Karpas-422 (cell line): Measurements from ENCODE around the gene TNS1. TPM values are rescaled to one million over a fixed set of nuclear protein-coding genes. Genes with fewer than 3 reads are reported as not detected.

Source experiments
- DNase-seq: peaks from one replicate; pipeline ENCODE4 v3.0.0-alpha.2; 2015
- H2AFZ ChIP-seq: fragments of 200-600 bp; sonication (generic); 2 replicates; pipeline ENCODE4 v1.6.1; 2014; ENCODE audit warnings: antibody characterized with exemption, low read length, mixed read lengths
- H3K27ac ChIP-seq: fragments of 200-600 bp; sonication (generic); 2 replicates; pipeline ENCODE4 v1.5.1; 2014; ENCODE audit warnings: mild to moderate bottlenecking, low read length, moderate library complexity
- H3K27me3 ChIP-seq: fragments of 200-600 bp; sonication (generic); 2 replicates; pipeline ENCODE4 v1.6.1; 2014; ENCODE audit warnings: low read length, mixed read lengths
- H3K36me3 ChIP-seq: fragments of 200-600 bp; sonication (generic); 2 replicates; pipeline ENCODE4 v1.6.1; 2014; ENCODE audit warnings: low read length, mixed read lengths; ENCODE audit not compliant: insufficient read depth
- H3K4me1 ChIP-seq: fragments of 200-600 bp; sonication (generic); 2 replicates; pipeline ENCODE4 v1.6.1; 2014; ENCODE audit warnings: mild to moderate bottlenecking, low read length, mixed read lengths
- H3K4me2 ChIP-seq: fragments of 200-600 bp; sonication (generic); 2 replicates; pipeline ENCODE4 v1.6.1; 2014; ENCODE audit warnings: low read length, low read depth, mild to moderate bottlenecking; ENCODE audit not compliant: poor library complexity, severe bottlenecking
- H3K4me3 ChIP-seq: fragments of 200-600 bp; sonication (generic); 2 replicates; pipeline ENCODE4 v1.5.1; 2014; ENCODE audit warnings: mild to moderate bottlenecking, antibody characterized with exemption, low read length, mixed read lengths
- H3K79me2 ChIP-seq: fragments of 200-600 bp; sonication (generic); 2 replicates; pipeline ENCODE4 v1.6.1; 2014; ENCODE audit warnings: mild to moderate bottlenecking, low read length, mixed read lengths
- H3K9ac ChIP-seq: fragments of 200-600 bp; sonication (generic); 2 replicates; pipeline ENCODE4 v1.6.0; 2014; ENCODE audit warnings: low read length
- H3K9me2 ChIP-seq: fragments of 200-600 bp; sonication (generic), shearing (Covaris generic); replicated peaks from 2 replicates; pipeline ENCODE4 v1.6.0; 2014; ENCODE audit warnings: mild to moderate bottlenecking, low read length, moderate library complexity; ENCODE audit not compliant: insufficient read depth
- H3K9me3 ChIP-seq: fragments of 300-700, 200-600 bp; sonication (generic); 2 replicates; pipeline ENCODE4 v1.6.1; 2014; ENCODE audit warnings: low read length, mixed read lengths
- H4K20me1 ChIP-seq: fragments of 200-600 bp; sonication (generic); 2 replicates; pipeline ENCODE4 v1.6.1; 2014; ENCODE audit warnings: mild to moderate bottlenecking, antibody characterized with exemption, low read length, low read depth; ENCODE audit not compliant: insufficient read depth
- total RNA-seq: library from RNA; depleted of rRNA; stranded (reverse); fragments of >200 nt; shearing (Covaris generic); gene quantifications from 2 replicates; pipeline ENCODE4 v1.2.3, GENCODE V29; 2014; ENCODE audit warnings: low replicate concordance

The TNS1 gene
- total RNA-seq, 1 experiment from 2014 or later, result 1.7 TPM

- H2AFZ ChIP-seq, result no peak overlapping the region
- DNase-seq, result no peak
- H3K9me2 ChIP-seq, result no peaks in the 10 kb centered on the region
These were observed 112.3 kb downstream of the TNS1 start for GRCh38 chr2:217890445-217890844.

GRCh38 chr2:217889656-217890055 is 113.1 kb downstream of the TNS1 start:
- no peak overlapping the region for H2AFZ ChIP-seq
- no peak overlapping the region for H3K4me2 ChIP-seq
- H3K4me3 ChIP-seq, result no peak overlapping the region
- no peak overlapping the region for H3K27ac ChIP-seq
- H3K4me1 ChIP-seq, result peaks cover 4% of the 10 kb centered on the region
- no peak for DNase-seq
- H3K9ac ChIP-seq, result no peak overlapping the region
- H4K20me1 ChIP-seq, result no peaks in the 10 kb centered on the region
- no peaks in the 10 kb centered on the region for H3K27me3 ChIP-seq
- no peaks in the 10 kb centered on the region for H3K9me2 ChIP-seq
- no peaks in the 10 kb centered on the region for H3K79me2 ChIP-seq
- H3K9me3 ChIP-seq, result no peaks in the 10 kb centered on the region
- no peaks in the 10 kb centered on the region for H3K36me3 ChIP-seq

More at GRCh38 chr2:217890445-217890844, 112.3 kb downstream of the TNS1 start:
- no peak overlapping the region for H3K4me3 ChIP-seq
- H4K20me1 ChIP-seq, result no peaks in the 10 kb centered on the region
- no peak overlapping the region for H3K27ac ChIP-seq
- peaks cover 4% of the 10 kb centered on the region for H3K4me1 ChIP-seq
- no peak overlapping the region for H3K4me2 ChIP-seq
- no peaks in the 10 kb centered on the region for H3K79me2 ChIP-seq
- no peak overlapping the region for H3K9ac ChIP-seq
- no peaks in the 10 kb centered on the region for H3K27me3 ChIP-seq
- no peaks in the 10 kb centered on the region for H3K36me3 ChIP-seq
- no peaks in the 10 kb centered on the region for H3K9me3 ChIP-seq

- Histone ChIP-seq H3K4me2 (no peak overlapping the region), H2AFZ (no peak overlapping the region), H3K9me3 (no peaks in the 10 kb centered on the region), H4K20me1 (no peaks in the 10 kb centered on the region), H3K4me1 (peaks cover 4% of the 10 kb centered on the region), H3K9ac (no peak overlapping the region), H3K79me2 (no peaks in the 10 kb centered on the region), H3K27ac (no peak overlapping the region), H3K9me2 (no peaks in the 10 kb centered on the region), H3K36me3 (no peaks in the 10 kb centered on the region), H3K4me3 (no peak overlapping the region), H3K27me3 (no peaks in the 10 kb centered on the region)
- DNase-seq, result no peak
These were observed 114.7 kb downstream of the TNS1 start for GRCh38 chr2:217887841-217888701.

GRCh38 chr2:217886720-217887309 is 116.0 kb downstream of the TNS1 start:
- no peak overlapping the region for H3K27ac ChIP-seq
- H3K9me3 ChIP-seq, result no peaks in the 10 kb centered on the region
- H3K79me2 ChIP-seq, result no peaks in the 10 kb centered on the region
- H3K4me2 ChIP-seq, result no peak overlapping the region
- H3K27me3 ChIP-seq, result no peaks in the 10 kb centered on the region
- no peaks in the 10 kb centered on the region for H3K9me2 ChIP-seq
- H2AFZ ChIP-seq, result no peak overlapping the region
- H3K4me1 ChIP-seq, result peaks cover 4% of the 10 kb centered on the region
- H4K20me1 ChIP-seq, result no peaks in the 10 kb centered on the region
- H3K9ac ChIP-seq, result no peak overlapping the region
- H3K4me3 ChIP-seq, result no peak overlapping the region
- H3K36me3 ChIP-seq, result no peaks in the 10 kb centered on the region
- DNase-seq, result peak; percentile 85

- H3K9me2 ChIP-seq, result no peaks in the 10 kb centered on the region
- no peak overlapping the region for H2AFZ ChIP-seq
- no peak overlapping the region for H3K4me3 ChIP-seq
- DNase-seq, result no peak
- no peak overlapping the region for H3K9ac ChIP-seq
- no peaks in the 10 kb centered on the region for H3K9me3 ChIP-seq
- no peaks in the 10 kb centered on the region for H3K27me3 ChIP-seq
- no peak overlapping the region for H3K27ac ChIP-seq
- no peaks in the 10 kb centered on the region for H3K79me2 ChIP-seq
- H3K4me2 ChIP-seq, result no peak overlapping the region
- no peaks in the 10 kb centered on the region for H3K36me3 ChIP-seq
- peaks cover 4% of the 10 kb centered on the region for H3K4me1 ChIP-seq
- no peaks in the 10 kb centered on the region for H4K20me1 ChIP-seq
These were observed 116.7 kb downstream of the TNS1 start for GRCh38 chr2:217886091-217886490.

- no peaks in the 10 kb centered on the region for H3K36me3 ChIP-seq
- no peaks in the 10 kb centered on the region for H3K79me2 ChIP-seq
- H3K27me3 ChIP-seq, result no peaks in the 10 kb centered on the region
- no peak overlapping the region for H3K4me3 ChIP-seq
- no peak overlapping the region for H3K27ac ChIP-seq
- no peak for DNase-seq
- no peak overlapping the region for H2AFZ ChIP-seq
- peaks cover 4% of the 10 kb centered on the region for H3K4me1 ChIP-seq
- H3K9ac ChIP-seq, result no peak overlapping the region
- H3K9me2 ChIP-seq, result no peaks in the 10 kb centered on the region
- no peaks in the 10 kb centered on the region for H4K20me1 ChIP-seq
- no peaks in the 10 kb centered on the region for H3K9me3 ChIP-seq
- no peak overlapping the region for H3K4me2 ChIP-seq
These were observed 117.8 kb downstream of the TNS1 start for GRCh38 chr2:217884985-217885384.

- Histone ChIP-seq H3K9me2 (no peaks in the 10 kb centered on the region), H2AFZ (no peak overlapping the region), H3K36me3 (no peaks in the 10 kb centered on the region), H3K27ac (no peak overlapping the region), H4K20me1 (no peaks in the 10 kb centered on the region), H3K9me3 (no peaks in the 10 kb centered on the region), H3K4me3 (no peak overlapping the region), H3K9ac (no peak overlapping the region), H3K27me3 (no peaks in the 10 kb centered on the region), H3K79me2 (no peaks in the 10 kb centered on the region), H3K4me2 (no peak overlapping the region), H3K4me1 (no peaks in the 10 kb centered on the region)
- DNase-seq, result no peak
These were observed 121.9 kb downstream of the TNS1 start for GRCh38 chr2:217880891-217881290.

GRCh38 chr2:217880287-217880889 is 122.4 kb downstream of the TNS1 start:
- no peak overlapping the region for H3K4me2 ChIP-seq
- H3K79me2 ChIP-seq, result no peaks in the 10 kb centered on the region
- H2AFZ ChIP-seq, result no peak overlapping the region
- no peaks in the 10 kb centered on the region for H3K4me1 ChIP-seq
- no peak overlapping the region for H3K27ac ChIP-seq
- H3K4me3 ChIP-seq, result no peak overlapping the region
- H3K9me2 ChIP-seq, result no peaks in the 10 kb centered on the region
- DNase-seq, result no peak
- H3K9ac ChIP-seq, result no peak overlapping the region
- no peaks in the 10 kb centered on the region for H3K27me3 ChIP-seq
- H4K20me1 ChIP-seq, result no peaks in the 10 kb centered on the region
- H3K9me3 ChIP-seq, result no peaks in the 10 kb centered on the region
- no peaks in the 10 kb centered on the region for H3K36me3 ChIP-seq
